Lower leg skin (tissue), 4 donors: Measurements from ENCODE around the gene FRAS1. TPM values are rescaled to one million over a fixed set of nuclear protein-coding genes. Genes with fewer than 3 reads are reported as not detected.
"Not testable (repeated sequence)": the region's sequence is repeated elsewhere in the genome, so short reads cannot be mapped to it uniquely, and the experiment has no call there.

ENCODE experiments used
- DNase-seq, 2 donors: peaks; one replicate each; pipeline ENCODE4 v3.0.0-alpha.2; 2019; ENCODE audit warnings: low spot score in 2 of 2
- H3K4me3 ChIP-seq: fragments of 200-600 bp; sonication (generic); 2 replicates; pipeline ENCODE4 v1.5.1; 2017; ENCODE audit warnings: mild to moderate bottlenecking, low read depth; ENCODE audit not compliant: poor library complexity, severe bottlenecking
- POLR2A ChIP-seq, 2 donors: fragments of 450-650 bp; IDR thresholded peaks; one replicate each; pipeline ENCODE4 v1.6.1; 2016 to 2017; ENCODE audit warnings: antibody characterized with exemption in 2 of 2, mild to moderate bottlenecking in 1 of 2, moderate library complexity in 1 of 2
- WGBS, 2 donors: methylation state at CpG; one replicate each; pipeline ENCODE4 v1.1.5; 2018; 5-methylcytosine and 5-hydroxymethylcytosine counted together
- intact Hi-C: fragments of 100-400 bp; cut with DNase I; formaldehyde crosslinking; loops from one replicate; pipeline ENCODE4 v1.15.0; 2023; ENCODE audit warnings: low total_unique reads
- total RNA-seq, 4 donors: library from RNA; depleted of rRNA; stranded (reverse); fragments of >200 nt; gene quantifications; one replicate each; pipeline ENCODE4 v1.1.0, GENCODE V29; 2016
- TF ChIP-seq, protein P1 (sequence below), 3 donors: fragments of 450-650 bp; IDR thresholded peaks; one replicate each; pipeline ENCODE4 v1.5.1; 2016; ENCODE audit warnings: antibody characterized with exemption in 3 of 3, mild to moderate bottlenecking in 3 of 3, moderate library complexity in 2 of 3

FRAS1 gene, protein sequence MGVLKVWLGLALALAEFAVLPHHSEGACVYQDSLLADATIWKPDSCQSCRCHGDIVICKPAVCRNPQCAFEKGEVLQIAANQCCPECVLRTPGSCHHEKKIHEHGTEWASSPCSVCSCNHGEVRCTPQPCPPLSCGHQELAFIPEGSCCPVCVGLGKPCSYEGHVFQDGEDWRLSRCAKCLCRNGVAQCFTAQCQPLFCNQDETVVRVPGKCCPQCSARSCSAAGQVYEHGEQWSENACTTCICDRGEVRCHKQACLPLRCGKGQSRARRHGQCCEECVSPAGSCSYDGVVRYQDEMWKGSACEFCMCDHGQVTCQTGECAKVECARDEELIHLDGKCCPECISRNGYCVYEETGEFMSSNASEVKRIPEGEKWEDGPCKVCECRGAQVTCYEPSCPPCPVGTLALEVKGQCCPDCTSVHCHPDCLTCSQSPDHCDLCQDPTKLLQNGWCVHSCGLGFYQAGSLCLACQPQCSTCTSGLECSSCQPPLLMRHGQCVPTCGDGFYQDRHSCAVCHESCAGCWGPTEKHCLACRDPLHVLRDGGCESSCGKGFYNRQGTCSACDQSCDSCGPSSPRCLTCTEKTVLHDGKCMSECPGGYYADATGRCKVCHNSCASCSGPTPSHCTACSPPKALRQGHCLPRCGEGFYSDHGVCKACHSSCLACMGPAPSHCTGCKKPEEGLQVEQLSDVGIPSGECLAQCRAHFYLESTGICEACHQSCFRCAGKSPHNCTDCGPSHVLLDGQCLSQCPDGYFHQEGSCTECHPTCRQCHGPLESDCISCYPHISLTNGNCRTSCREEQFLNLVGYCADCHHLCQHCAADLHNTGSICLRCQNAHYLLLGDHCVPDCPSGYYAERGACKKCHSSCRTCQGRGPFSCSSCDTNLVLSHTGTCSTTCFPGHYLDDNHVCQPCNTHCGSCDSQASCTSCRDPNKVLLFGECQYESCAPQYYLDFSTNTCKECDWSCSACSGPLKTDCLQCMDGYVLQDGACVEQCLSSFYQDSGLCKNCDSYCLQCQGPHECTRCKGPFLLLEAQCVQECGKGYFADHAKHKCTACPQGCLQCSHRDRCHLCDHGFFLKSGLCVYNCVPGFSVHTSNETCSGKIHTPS (N-terminal part only)
- 1 to 10 TPM in 3 of 4 donors, under 1 TPM in 1; 0.83 to 5.3 (median 3.0) TPM for total RNA-seq

DNA sequence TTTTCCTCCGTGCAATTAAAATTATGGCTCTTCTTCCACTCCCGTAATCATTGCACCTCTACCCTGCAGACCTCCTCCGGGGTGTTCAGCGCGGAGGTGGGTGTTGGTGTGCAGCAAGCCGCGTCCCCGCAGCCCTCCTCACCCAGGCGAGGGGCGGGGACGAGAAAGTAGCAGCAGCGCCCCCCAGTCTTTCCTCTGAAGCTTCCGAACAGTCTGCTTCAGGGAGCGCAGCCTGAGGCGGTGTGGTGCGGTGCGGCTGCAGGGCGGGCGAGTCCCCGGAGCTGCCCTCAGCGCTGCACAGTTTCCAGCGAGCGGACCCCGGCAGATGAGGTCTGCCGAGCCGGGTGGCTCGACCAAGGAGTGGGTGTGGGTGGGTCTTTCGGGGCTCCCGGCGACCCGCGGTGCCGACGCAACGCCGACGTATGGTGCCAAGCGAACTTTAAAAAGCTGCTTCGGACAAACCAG, at the start of gene FRAS1:
Gene FRAS1, plus strand, starts transcription at position 189 of the 465 bp plus-strand sequence. CDS start 687 bp downstream, outside the sequence.
- peak; percentile 15 to 84 for DNase-seq
- WGBS, 2 donors = 0% methylated on average over 17 to 18 of the region's 39 CpGs
- intact Hi-C loops = no loop called here
- TF ChIP-seq, protein P1, sequence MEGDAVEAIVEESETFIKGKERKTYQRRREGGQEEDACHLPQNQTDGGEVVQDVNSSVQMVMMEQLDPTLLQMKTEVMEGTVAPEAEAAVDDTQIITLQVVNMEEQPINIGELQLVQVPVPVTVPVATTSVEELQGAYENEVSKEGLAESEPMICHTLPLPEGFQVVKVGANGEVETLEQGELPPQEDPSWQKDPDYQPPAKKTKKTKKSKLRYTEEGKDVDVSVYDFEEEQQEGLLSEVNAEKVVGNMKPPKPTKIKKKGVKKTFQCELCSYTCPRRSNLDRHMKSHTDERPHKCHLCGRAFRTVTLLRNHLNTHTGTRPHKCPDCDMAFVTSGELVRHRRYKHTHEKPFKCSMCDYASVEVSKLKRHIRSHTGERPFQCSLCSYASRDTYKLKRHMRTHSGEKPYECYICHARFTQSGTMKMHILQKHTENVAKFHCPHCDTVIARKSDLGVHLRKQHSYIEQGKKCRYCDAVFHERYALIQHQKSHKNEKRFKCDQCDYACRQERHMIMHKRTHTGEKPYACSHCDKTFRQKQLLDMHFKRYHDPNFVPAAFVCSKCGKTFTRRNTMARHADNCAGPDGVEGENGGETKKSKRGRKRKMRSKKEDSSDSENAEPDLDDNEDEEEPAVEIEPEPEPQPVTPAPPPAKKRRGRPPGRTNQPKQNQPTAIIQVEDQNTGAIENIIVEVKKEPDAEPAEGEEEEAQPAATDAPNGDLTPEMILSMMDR (IDR thresholded peaks at IDR 0.05) = no peak
- TF ChIP-seq POLR2A (IDR thresholded peaks at IDR 0.05) = no peak
- H3K4me3 ChIP-seq = peak within 1 kb of the TSS; percentile 34

DNA sequence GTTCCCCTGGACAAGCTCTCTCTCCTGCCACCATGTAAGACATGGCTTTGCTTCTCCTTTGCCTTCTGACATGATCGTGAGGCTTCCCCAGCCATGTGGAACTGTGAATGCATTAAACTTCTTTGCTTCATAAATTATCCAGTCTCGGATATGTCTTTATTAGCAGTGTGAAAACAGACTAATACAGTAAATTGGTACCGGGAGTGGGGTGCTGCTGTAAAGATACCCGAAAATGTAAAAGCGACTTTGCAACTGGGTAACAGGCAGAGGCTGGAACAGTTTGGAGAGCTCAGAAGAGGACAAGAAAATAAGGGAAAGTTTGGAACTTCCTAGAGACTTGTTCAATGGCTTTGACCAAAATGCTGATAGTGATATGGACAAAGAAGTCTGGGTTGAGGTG, 46.1 kb upstream of the FRAS1 start:
- intact Hi-C loops, DNase-seq, H3K4me3 ChIP-seq: not testable (repeated sequence)
- 93 to 94% methylated on average over 5 of the region's 5 CpGs for WGBS, 2 donors

DNA sequence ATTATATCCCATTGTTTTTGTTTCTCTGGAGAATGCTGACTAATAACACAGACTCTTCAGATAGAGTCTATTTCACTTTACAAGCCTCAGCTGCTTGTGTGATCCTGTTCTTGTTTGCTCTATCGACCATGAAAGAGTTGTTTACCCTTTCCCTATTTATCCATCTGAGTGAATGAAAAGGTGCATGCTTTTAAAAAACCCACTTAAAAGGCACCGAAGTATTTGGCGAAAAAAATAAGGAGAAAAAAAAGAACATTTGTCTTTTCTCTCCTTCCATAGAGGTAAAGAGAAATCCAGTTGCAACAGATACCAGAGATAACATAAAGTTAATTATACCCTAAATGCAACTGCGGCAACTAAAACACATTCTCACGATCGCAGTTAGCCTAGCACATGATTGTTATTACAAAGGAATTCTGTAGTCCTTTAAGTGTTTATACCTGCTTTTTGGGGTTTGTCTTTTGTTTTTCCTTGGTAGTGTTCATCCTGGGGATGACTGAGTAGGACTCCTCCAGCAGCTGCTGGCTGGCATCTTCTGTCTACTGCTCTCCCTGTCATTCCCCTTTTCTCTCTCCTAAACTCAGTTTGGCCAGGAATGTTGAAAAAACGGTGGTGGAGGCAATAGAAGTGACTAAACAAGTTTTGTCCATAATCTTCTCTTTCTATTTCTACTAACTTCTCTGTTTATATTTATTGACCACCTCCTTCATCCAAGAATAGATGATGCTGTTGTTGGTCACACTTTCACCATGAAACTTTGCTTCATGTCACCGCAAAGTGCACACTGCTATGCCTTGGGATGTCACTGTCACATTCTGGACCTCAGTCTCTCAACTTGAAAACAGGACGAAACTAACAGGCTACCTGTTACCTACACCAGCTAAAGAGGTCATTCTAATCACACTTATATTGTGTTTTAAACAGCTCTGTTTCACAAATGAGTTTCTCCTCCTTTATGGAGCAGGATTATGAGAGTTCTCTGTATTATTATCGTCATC, 41.9 kb upstream of the FRAS1 start:
- H3K4me3 ChIP-seq = no peak overlapping the region
- 77 to 80% methylated on average over 10 of the region's 10 CpGs for WGBS, 2 donors
- TF ChIP-seq, protein P1 (IDR thresholded peaks at IDR 0.05) = no peak
- TF ChIP-seq POLR2A (IDR thresholded peaks at IDR 0.05) = no peak
- no peak for DNase-seq
- intact Hi-C loops = no loop called here

DNA sequence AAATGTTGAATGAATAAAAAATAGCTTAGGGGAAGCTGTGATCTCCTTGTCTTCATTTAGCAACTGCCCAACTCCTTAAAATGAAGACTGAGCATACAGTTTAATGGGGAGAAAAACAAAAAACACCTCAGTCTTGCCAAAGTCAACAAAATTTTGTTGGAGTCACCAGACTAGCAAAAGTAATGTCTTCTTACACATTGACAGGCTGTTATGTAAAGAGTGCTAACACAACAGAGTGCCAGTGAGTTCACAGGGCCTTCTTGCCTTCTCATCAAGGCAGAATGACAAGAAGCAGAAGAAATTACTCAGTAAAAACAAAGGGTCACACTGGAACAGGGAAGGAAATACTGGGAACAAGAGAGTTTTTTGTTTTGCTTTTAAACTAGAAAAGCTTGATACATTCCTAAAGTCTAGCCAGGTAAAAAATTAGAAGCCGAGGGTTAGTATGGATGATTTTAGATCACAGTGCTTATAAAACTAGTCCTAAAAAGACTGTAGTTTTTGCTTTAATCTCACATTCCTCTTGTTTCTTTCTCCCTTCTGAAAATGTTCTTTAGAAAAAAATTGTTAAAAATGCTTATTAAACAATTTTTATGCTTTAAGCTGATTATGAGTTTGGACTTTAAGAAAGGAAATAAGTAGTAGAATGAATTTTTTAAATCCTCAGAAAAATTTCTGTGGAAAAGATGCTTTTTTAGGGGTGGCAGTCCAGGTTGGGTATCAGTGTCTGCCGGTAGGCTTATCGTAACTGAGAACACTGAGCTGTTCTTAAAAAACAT, 38.7 kb upstream of the FRAS1 start:
- H3K4me3 ChIP-seq = no peak overlapping the region
- no peak for DNase-seq
- TF ChIP-seq, protein P1 (IDR thresholded peaks at IDR 0.05) = no peak
- no peak for TF ChIP-seq POLR2A (IDR thresholded peaks at IDR 0.05)
- intact Hi-C loops = no loop called here
- WGBS, 2 donors = 91 to 92% methylated on average over 3 of the region's 3 CpGs

DNA sequence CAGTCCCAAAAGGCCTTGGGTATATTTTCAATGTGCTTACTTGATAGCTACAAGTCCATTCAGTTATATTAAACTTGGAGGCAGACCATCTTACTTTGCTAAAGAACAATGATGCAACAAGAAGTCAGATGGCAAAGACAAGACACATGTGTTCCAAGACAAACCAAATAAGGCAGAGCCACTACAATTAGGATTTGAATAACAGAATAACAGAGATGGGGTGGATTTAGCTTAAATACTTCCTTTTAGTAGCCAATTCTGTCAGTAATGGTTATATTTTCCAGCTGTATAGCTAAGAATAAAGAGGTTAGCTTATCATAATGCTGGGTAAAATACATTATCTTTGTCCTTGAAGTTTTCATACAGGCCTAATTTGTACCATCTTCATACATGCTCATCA, 37.7 kb upstream of the FRAS1 start:
- H3K4me3 ChIP-seq = no peak overlapping the region
- intact Hi-C loops = no loop called here
- DNase-seq = no peak
- TF ChIP-seq, protein P1 (IDR thresholded peaks at IDR 0.05) = no peak
- TF ChIP-seq POLR2A (IDR thresholded peaks at IDR 0.05) = no peak
